K562 (cell line): ENCODE measurements around the gene ADK. TPM values are rescaled to one million over a fixed set of nuclear protein-coding genes. Genes with fewer than 3 reads are reported as not detected.
A peak's percentile ranks its signal among the peaks of the same experiment; 100 is the strongest.

Source experiments
- AFF1 ChIP-seq, 2 experiments: fragments of 450-650 bp; IDR thresholded peaks; 2 replicates each; pipeline ENCODE4 v1.6.1; 2018; ENCODE audit warnings: mild to moderate bottlenecking in 2 of 2, low read depth in 1 of 2; ENCODE audit not compliant: partially characterized antibody in 2 of 2
- BACH1 ChIP-seq: fragments of 200-800 bp; sonication (Bioruptor generic); IDR thresholded peaks from 2 replicates; pipeline ENCODE4 v1.6.1; 2016; ENCODE audit warnings: missing genetic modification characterization, missing compliant biosample characterization
- ELF2 ChIP-seq: fragments of 250-450 bp; sonication (Bioruptor Pico); IDR thresholded peaks from 2 replicates; pipeline ENCODE4 v1.5.0; 2021; ENCODE audit warnings: mild to moderate bottlenecking
- HDAC8 ChIP-seq: fragments of 450-650 bp; IDR thresholded peaks from 2 replicates; pipeline ENCODE4 v1.6.1; 2016; ENCODE audit warnings: mild to moderate bottlenecking, missing genetic modification characterization, moderate library complexity, missing compliant biosample characterization
- KDM4B ChIP-seq, 2 experiments: fragments of 450-650 bp in 1 of 2; sonication (generic) in 1 of 2; IDR thresholded peaks; 2 replicates each; pipeline ENCODE4 v1.6.1; 2016 to 2017; ENCODE audit warnings: borderline replicate concordance in 2 of 2, antibody characterized with exemption in 1 of 2, low read depth in 1 of 2, mild to moderate bottlenecking in 1 of 2
- KLF13 ChIP-seq: fragments of 450-650 bp; IDR thresholded peaks from 2 replicates; pipeline ENCODE4 v1.6.1; 2016; ENCODE audit warnings: missing genetic modification characterization, low read depth, mild to moderate bottlenecking, missing compliant biosample characterization, moderate library complexity, borderline replicate concordance
- MYBL2 ChIP-seq, 2 experiments: fragments of 450-650 bp in 1 of 2; sonication (generic) in 1 of 2; formaldehyde crosslinking in 1 of 2; IDR thresholded peaks; 2 replicates each; pipeline versions ENCODE4 v1.6.1 to v1.8.1; 2017 to 2022; ENCODE audit warnings: borderline replicate concordance in 1 of 2, inconsistent platforms in 1 of 2, low read depth in 1 of 2, mild to moderate bottlenecking in 1 of 2, missing genetic modification reagents in 1 of 2, moderate library complexity in 1 of 2
- NKRF ChIP-seq: fragments of 450-650 bp; IDR thresholded peaks from 2 replicates; pipeline ENCODE4 v1.6.1; 2016; ENCODE audit warnings: borderline replicate concordance
- PHF21A ChIP-seq: fragments of 450-650 bp; IDR thresholded peaks from 2 replicates; pipeline ENCODE4 v1.6.1; 2017; ENCODE audit warnings: low read depth, borderline replicate concordance
- RBM14 ChIP-seq: fragments of 200-400 bp; formaldehyde crosslinking; IDR thresholded peaks from 2 replicates; pipeline ENCODE4 v1.6.1; 2018; ENCODE audit warnings: low read depth, mild to moderate bottlenecking, low read length, moderate library complexity, borderline replicate concordance; ENCODE audit not compliant: insufficient read depth
- RNF2 ChIP-seq: sonication (generic); IDR thresholded peaks from 2 replicates; pipeline ENCODE4 v1.6.1; 2016
- SIRT6 ChIP-seq: IDR thresholded peaks from one replicate; pipeline ENCODE4 v1.6.1; 2012; ENCODE audit warnings: low read depth, mild to moderate bottlenecking, control low read depth, inconsistent platforms, low read length, moderate library complexity
- SMAD1 ChIP-seq: fragments of 150-350 bp; IDR thresholded peaks from 2 replicates; pipeline ENCODE4 v1.6.1; 2014; ENCODE audit warnings: low read length, low read depth; ENCODE audit not compliant: partially characterized antibody
- VEZF1 ChIP-seq: fragments of 200-800 bp; sonication (Bioruptor generic); IDR thresholded peaks from 2 replicates; pipeline ENCODE4 v1.6.1; 2017; ENCODE audit warnings: missing genetic modification characterization, missing compliant biosample characterization
- polyA plus RNA-seq, 8 experiments: library from polyadenylated mRNA; depleted of rRNA in 4 of 8; stranded (reverse) in 5 of 8; unstranded in 3 of 8; fragments of >200 nt; fragmentation: Nextera tagmentation in 2 of 8; fragmentation: Illumina TruSeq in 1 of 8; extraction: Ambion mirVana in 2 of 8; extraction: Trizol in 1 of 8; gene quantifications; 2 replicates each; pipeline versions ENCODE4 v1.2.1 to v1.2.3, GENCODE V29; 2011 to 2014; ENCODE audit warnings: inconsistent platforms in 1 of 8, missing spikeins in 1 of 8
- total RNA-seq, 7 experiments: library from RNA; depleted of rRNA in 6 of 7; stranded (reverse); fragments of >200 nt in 6 of 7; fragmentation: Illumina TruSeq in 2 of 7; extraction: Trizol in 2 of 7; gene quantifications; 2 replicates each; pipeline versions ENCODE4 v1.2.1 to v1.2.3, GENCODE V29; 2011 to 2021; ENCODE audit warnings: low replicate concordance in 1 of 7
- TF ChIP-seq, protein P1 (sequence below): fragments of 450-650 bp; IDR thresholded peaks from 2 replicates; pipeline ENCODE4 v1.6.1; 2016

Gene ADK
- total and polyA plus RNA-seq, 9 of the 15 experiments (the other 6 are each of a cell fraction or from before 2014, with no cell fraction given) = 54.2 to 97.8 (median 73.6) TPM

DNA sequence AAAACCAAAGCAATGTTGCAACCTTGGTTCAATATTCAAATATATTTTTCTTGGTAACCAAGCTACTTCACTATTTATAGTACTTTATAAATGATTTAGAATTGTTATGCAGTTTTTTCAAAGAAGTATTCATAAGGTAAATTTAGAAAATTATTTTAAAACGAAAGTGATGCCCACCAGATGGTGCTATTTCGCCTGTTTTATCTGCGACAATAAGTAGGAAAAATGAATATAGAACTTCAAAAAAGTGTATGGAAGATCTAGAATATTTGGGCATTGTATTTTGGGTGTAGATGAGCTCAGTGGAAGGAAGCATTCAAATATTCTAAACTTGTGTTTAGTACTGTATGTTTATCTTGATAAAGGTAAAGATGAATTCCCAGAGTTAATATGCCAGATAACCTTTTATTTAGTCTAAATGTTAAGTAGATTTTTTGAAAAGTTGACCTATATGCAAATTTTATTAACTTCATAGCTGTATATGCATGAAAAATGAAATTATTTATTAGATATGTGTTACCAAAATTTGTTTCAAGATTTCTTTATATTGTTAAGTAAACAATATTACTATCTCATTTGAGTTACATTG lies 93.2 kb downstream of the ADK start (continued):
- TF ChIP-seq, protein P1, sequence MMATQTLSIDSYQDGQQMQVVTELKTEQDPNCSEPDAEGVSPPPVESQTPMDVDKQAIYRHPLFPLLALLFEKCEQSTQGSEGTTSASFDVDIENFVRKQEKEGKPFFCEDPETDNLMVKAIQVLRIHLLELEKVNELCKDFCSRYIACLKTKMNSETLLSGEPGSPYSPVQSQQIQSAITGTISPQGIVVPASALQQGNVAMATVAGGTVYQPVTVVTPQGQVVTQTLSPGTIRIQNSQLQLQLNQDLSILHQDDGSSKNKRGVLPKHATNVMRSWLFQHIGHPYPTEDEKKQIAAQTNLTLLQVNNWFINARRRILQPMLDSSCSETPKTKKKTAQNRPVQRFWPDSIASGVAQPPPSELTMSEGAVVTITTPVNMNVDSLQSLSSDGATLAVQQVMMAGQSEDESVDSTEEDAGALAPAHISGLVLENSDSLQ = no peak
- TF ChIP-seq HDAC8 (tag) (no peak), KDM4B (IDR thresholded peaks at IDR 0.05; ENCODE audit: borderline replicate concordance in 2 of 2, low read depth in 1 of 2) (no peak), BACH1 (tag) (no peak), RNF2 (no peak), AFF1 (IDR thresholded peaks at IDR 0.05; ENCODE audit: low read depth in 1 of 2, partially characterized antibody in 2 of 2) (no peak), ELF2 (no peak), KLF13 (no peak), SMAD1 (no peak), RBM14 (no peak), PHF21A (no peak), VEZF1 (CRISPR knock-in tag) (0 out of 2 replicates have a peak, but pooled peaks have one; percentile 13), SIRT6 (no peak), MYBL2 (IDR thresholded peaks at IDR 0.05; ENCODE audit: low read depth) (no peak), MYBL2 (CRISPR knock-in tag; IDR thresholded peaks at IDR 0.05; ENCODE audit: borderline replicate concordance) (no peak), NKRF (no peak)
